Measurements from ENCODE around the gene FBXL16. TPM values are rescaled to one million over a fixed set of nuclear protein-coding genes. Genes with fewer than 3 reads are reported as not detected.

The FBXL16 gene
- total and polyA plus RNA-seq, 2 of the 13 experiments (the other 11 are each of a cell fraction or from before 2014, with no cell fraction given) = 0.22 to 2.0 TPM

GRCh38 chr16:680967-681745, 24.4 kb downstream of the FBXL16 start (continued):
- TF ChIP-seq ZNF318 (CRISPR knock-in tag; IDR thresholded peaks at IDR 0.05) = no peak
- TF ChIP-seq ZNF44 (CRISPR knock-in tag; IDR thresholded peaks at IDR 0.05) = no peak
- TF ChIP-seq TOPORS (CRISPR knock-in tag; IDR thresholded peaks at IDR 0.05) = no peak
- peak; percentile 97 for TF ChIP-seq ZBED4 (CRISPR knock-in tag; IDR thresholded peaks at IDR 0.05; ENCODE audit: borderline replicate concordance)
- peak; percentile 78; the same call in 1 of the 2 replicates for TF ChIP-seq KDM2A (CRISPR knock-in tag; IDR thresholded peaks at IDR 0.05; ENCODE audit: borderline replicate concordance, low read depth)
- no peak for TF ChIP-seq ZNF383 (CRISPR knock-in tag; IDR thresholded peaks at IDR 0.05; ENCODE audit: borderline replicate concordance)
- no peak; the same call in 1 of the 2 replicates for TF ChIP-seq KMT2B (CRISPR knock-in tag; IDR thresholded peaks at IDR 0.05)
- no peak for TF ChIP-seq ZMAT5 (CRISPR knock-in tag; IDR thresholded peaks at IDR 0.05; ENCODE audit: borderline replicate concordance, low read depth)
- TF ChIP-seq ZNF564 (CRISPR knock-in tag; IDR thresholded peaks at IDR 0.05) = no peak
- no peak for TF ChIP-seq ZNF326 (CRISPR knock-in tag; IDR thresholded peaks at IDR 0.05; ENCODE audit: borderline replicate concordance)
- TF ChIP-seq IKZF1 (IDR thresholded peaks at IDR 0.05) = no peak
